GM06990 (cell line): ENCODE results near the gene HDDC2.

Experiments
- DNase-seq: peaks from one replicate; pipeline ENCODE4 v3.0.0-alpha.2; 2011; ENCODE audit not compliant: insufficient read length; ENCODE audit errors: extremely low read depth
- H3K27me3 ChIP-seq: replicated peaks from 2 replicates; pipeline ENCODE4 v1.6.0; 2011; ENCODE audit warnings: low read length; ENCODE audit not compliant: control insufficient read depth, insufficient read depth
- H3K36me3 ChIP-seq: 2 replicates; pipeline ENCODE4 v1.5.1; 2011; ENCODE audit warnings: low read length; ENCODE audit not compliant: control insufficient read depth, insufficient read depth
- H3K4me3 ChIP-seq: replicated peaks from 2 replicates; pipeline ENCODE4 v1.5.1; 2011; ENCODE audit warnings: low read depth, mild to moderate bottlenecking, control low read depth, low read length
- CTCF ChIP-seq: IDR thresholded peaks from 2 replicates; pipeline ENCODE4 v1.5.1; 2011; ENCODE audit warnings: low read length, control low read depth, mild to moderate bottlenecking, inconsistent platforms; ENCODE audit not compliant: insufficient read depth, poor library complexity, severe bottlenecking

The HDDC2 gene

GRCh38 chr6:125271486-125272159, 30.1 kb downstream of the HDDC2 start:
- DNase-seq = no peak
- H3K36me3 ChIP-seq = peaks cover 5% of the 10 kb centered on the region

GRCh38 chr6:125270380-125270779, 31.4 kb downstream of the HDDC2 start:
- no peak for DNase-seq
- Histone ChIP-seq H3K27me3 (no peaks in the 10 kb centered on the region), H3K36me3 (peaks cover 4% of the 10 kb centered on the region), H3K4me3 (no peak overlapping the region)
- no peak for TF ChIP-seq CTCF

More at GRCh38 chr6:125271486-125272159, 30.1 kb downstream of the HDDC2 start:
- Histone ChIP-seq H3K4me3 (no peak overlapping the region), H3K27me3 (no peaks in the 10 kb centered on the region)
- TF ChIP-seq CTCF = no peak

GRCh38 chr6:125269328-125269985, 32.3 kb downstream of the HDDC2 start:
- H3K36me3 ChIP-seq = peaks cover 4% of the 10 kb centered on the region
- H3K27me3 ChIP-seq = no peaks in the 10 kb centered on the region
- DNase-seq = no peak
- H3K4me3 ChIP-seq = no peak overlapping the region
- TF ChIP-seq CTCF = no peak

- peaks cover 4% of the 10 kb centered on the region for H3K36me3 ChIP-seq
- TF ChIP-seq CTCF = no peak
- no peak for DNase-seq
- no peak overlapping the region for H3K4me3 ChIP-seq
- H3K27me3 ChIP-seq = no peaks in the 10 kb centered on the region
Observed at GRCh38 chr6:125268765-125269164, 33.0 kb downstream of the HDDC2 start.

GRCh38 chr6:125267806-125268523, 33.8 kb downstream of the HDDC2 start:
- Histone ChIP-seq H3K4me3 (no peak overlapping the region), H3K27me3 (no peaks in the 10 kb centered on the region), H3K36me3 (peaks cover 2% of the 10 kb centered on the region)
- no peak for TF ChIP-seq CTCF
- no peak for DNase-seq
